GM12874 (cell line): Measurements from ENCODE around the gene CALML5.

ENCODE experiments used
- CTCF ChIP-seq: IDR thresholded peaks from 2 replicates; pipeline ENCODE4 v1.5.1; 2011; ENCODE audit warnings: low read depth, mild to moderate bottlenecking, control low read depth, low read length, moderate library complexity; ENCODE audit not compliant: insufficient read depth

The CALML5 gene

GRCh38 chr10:5502061-5502521 lies 2.7 kb upstream of the CALML5 start:
- TF ChIP-seq CTCF: no peak

- TF ChIP-seq CTCF: no peak
Observed at GRCh38 chr10:5500910-5501309, 1.5 kb upstream of the CALML5 start.

DNA sequence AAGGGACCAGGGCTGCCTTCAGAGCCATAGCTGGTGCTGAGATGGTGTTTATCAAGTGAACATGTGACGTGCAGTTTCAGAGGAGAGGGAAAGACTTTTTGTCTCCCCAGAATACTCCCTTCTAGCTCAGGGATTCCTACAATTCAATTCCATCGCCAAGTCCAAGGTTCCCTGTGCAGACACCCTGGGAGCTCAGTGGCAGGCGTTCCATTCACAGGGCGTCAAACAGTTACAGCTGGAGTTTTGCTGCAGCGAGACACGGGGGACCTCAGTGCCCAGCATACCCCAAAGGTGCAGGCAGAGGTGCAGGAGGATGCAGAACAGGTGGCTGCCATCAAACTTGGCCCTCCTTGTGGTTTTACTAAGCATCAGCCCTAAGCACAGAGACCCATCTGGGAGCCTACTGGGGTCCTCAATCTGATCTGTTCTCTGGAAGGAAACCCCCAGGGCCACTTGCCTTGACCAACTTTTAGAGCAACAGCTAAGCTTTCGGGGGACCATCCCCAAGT lies 846 bp upstream of the CALML5 start:
- no peak for TF ChIP-seq CTCF

GRCh38 chr10:5498791-5499492 lies 428 bp downstream of the CALML5 start:
- no peak for TF ChIP-seq CTCF

GRCh38 chr10:5497948-5498730 lies 1.2 kb downstream of the CALML5 start:
- no peak for TF ChIP-seq CTCF

- no peak for TF ChIP-seq CTCF
Observed at GRCh38 chr10:5497289-5497688, 2.1 kb downstream of the CALML5 start.
